K562 (cell line): ENCODE results near the gene RNF166. TPM values are rescaled to one million over a fixed set of nuclear protein-coding genes. Genes with fewer than 3 reads are reported as not detected.
A peak's percentile ranks its signal among the peaks of the same experiment; 100 is the strongest.

Experiments
- DACH1 ChIP-seq: fragments of 450-650 bp; IDR thresholded peaks from 2 replicates; pipeline ENCODE4 v1.6.1; 2018; ENCODE audit not compliant: partially characterized antibody
- GATAD2A ChIP-seq: fragments of 450-650 bp; IDR thresholded peaks from 2 replicates; pipeline ENCODE4 v1.6.1; 2017
- KDM4B ChIP-seq, 2 experiments: fragments of 450-650 bp in 1 of 2; sonication (generic) in 1 of 2; IDR thresholded peaks; 2 replicates each; pipeline ENCODE4 v1.6.1; 2016 to 2017; ENCODE audit warnings: borderline replicate concordance in 2 of 2, antibody characterized with exemption in 1 of 2, low read depth in 1 of 2, mild to moderate bottlenecking in 1 of 2
- NFYB ChIP-seq: IDR thresholded peaks from 2 replicates; pipeline ENCODE4 v1.6.1; 2011; ENCODE audit warnings: mild to moderate bottlenecking, moderate library complexity; ENCODE audit not compliant: insufficient read length; ENCODE audit errors: extremely low read depth
- RAD51 ChIP-seq: fragments of 450-650 bp; IDR thresholded peaks from 2 replicates; pipeline ENCODE4 v1.7.1; 2016; ENCODE audit warnings: low read depth, mild to moderate bottlenecking, borderline replicate concordance
- ZNF282 ChIP-seq: sonication (generic); formaldehyde crosslinking; IDR thresholded peaks from 2 replicates; pipeline ENCODE4 v1.8.1; 2023; ENCODE audit warnings: missing genetic modification reagents
- polyA plus RNA-seq, 8 experiments: library from polyadenylated mRNA; depleted of rRNA in 4 of 8; stranded (reverse) in 5 of 8; unstranded in 3 of 8; fragments of >200 nt; fragmentation: Nextera tagmentation in 2 of 8; fragmentation: Illumina TruSeq in 1 of 8; extraction: Ambion mirVana in 2 of 8; extraction: Trizol in 1 of 8; gene quantifications; 2 replicates each; pipeline versions ENCODE4 v1.2.1 to v1.2.3, GENCODE V29; 2011 to 2014; ENCODE audit warnings: inconsistent platforms in 1 of 8, missing spikeins in 1 of 8
- total RNA-seq, 7 experiments: library from RNA; depleted of rRNA in 6 of 7; stranded (reverse); fragments of >200 nt in 6 of 7; fragmentation: Illumina TruSeq in 2 of 7; extraction: Trizol in 2 of 7; gene quantifications; 2 replicates each; pipeline versions ENCODE4 v1.2.1 to v1.2.3, GENCODE V29; 2011 to 2021; ENCODE audit warnings: low replicate concordance in 1 of 7
- TF ChIP-seq, protein P1 (sequence below), 2 experiments: fragments of 450-650 bp; IDR thresholded peaks; 2 replicates each; pipeline ENCODE4 v1.6.1; 2016; ENCODE audit warnings: mild to moderate bottlenecking in 2 of 2, borderline replicate concordance in 1 of 2, low read depth in 1 of 2, moderate library complexity in 1 of 2
- TF ChIP-seq, protein P2 (sequence below): conservative IDR thresholded peaks from 2 replicates; pipeline ENCODE4 v1.6.1; 2011; ENCODE audit warnings: low read depth, mild to moderate bottlenecking, low read length; ENCODE audit not compliant: control insufficient read depth
- TF ChIP-seq, protein P3 (sequence below): fragments of 250-450 bp; sonication (Bioruptor Pico); IDR thresholded peaks from 2 replicates; pipeline ENCODE4 v1.8.0; 2022; ENCODE audit warnings: inconsistent platforms, mild to moderate bottlenecking, moderate library complexity, borderline replicate concordance

RNF166 gene
- total and polyA plus RNA-seq, 9 of the 15 experiments (the other 6 are each of a cell fraction or from before 2014, with no cell fraction given): 0.56 to 60.3 (median 19.5) TPM

DNA sequence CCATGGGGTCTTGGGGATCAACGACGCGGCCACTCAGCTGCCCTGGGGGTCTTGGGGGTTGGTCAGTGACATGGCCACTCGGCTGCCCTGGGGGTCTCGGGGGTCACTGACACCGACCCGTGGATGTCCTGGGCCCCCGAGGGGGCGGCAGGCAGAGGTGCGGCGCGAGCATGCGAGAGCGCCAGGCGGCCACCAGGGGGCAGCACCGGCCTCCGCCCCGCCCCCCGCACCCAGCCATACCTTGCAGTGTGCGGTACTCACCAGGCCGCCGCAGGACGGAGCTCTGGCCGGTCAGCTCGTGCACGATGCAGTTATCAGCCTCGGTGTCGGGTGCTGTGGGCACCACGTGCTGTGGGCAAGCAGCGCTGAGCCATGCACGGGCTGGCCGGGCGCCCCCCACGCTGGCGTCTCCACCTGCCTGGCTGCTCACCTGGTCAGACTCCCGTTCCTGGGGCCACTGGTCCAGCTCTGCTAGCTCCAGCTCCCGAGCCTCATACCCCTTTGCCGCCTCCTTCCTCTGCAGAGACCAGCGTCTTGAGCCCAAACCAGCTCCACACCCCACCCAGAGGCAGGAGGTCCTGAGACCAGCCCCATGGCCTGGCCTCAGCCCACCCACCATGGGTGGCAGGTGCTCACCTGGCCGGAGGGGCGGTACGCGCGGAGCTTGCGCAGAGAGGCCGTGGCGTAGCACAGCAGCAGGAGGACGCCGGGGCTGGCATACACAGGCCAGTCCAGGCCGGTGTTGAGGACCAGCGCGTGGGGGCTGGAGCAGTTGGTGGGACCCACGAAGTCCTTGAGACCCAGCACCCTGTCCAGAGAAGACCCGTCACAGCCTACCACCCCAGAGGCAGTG is 31.3 kb upstream of the RNF166 start (continued):
- TF ChIP-seq, protein P1, sequence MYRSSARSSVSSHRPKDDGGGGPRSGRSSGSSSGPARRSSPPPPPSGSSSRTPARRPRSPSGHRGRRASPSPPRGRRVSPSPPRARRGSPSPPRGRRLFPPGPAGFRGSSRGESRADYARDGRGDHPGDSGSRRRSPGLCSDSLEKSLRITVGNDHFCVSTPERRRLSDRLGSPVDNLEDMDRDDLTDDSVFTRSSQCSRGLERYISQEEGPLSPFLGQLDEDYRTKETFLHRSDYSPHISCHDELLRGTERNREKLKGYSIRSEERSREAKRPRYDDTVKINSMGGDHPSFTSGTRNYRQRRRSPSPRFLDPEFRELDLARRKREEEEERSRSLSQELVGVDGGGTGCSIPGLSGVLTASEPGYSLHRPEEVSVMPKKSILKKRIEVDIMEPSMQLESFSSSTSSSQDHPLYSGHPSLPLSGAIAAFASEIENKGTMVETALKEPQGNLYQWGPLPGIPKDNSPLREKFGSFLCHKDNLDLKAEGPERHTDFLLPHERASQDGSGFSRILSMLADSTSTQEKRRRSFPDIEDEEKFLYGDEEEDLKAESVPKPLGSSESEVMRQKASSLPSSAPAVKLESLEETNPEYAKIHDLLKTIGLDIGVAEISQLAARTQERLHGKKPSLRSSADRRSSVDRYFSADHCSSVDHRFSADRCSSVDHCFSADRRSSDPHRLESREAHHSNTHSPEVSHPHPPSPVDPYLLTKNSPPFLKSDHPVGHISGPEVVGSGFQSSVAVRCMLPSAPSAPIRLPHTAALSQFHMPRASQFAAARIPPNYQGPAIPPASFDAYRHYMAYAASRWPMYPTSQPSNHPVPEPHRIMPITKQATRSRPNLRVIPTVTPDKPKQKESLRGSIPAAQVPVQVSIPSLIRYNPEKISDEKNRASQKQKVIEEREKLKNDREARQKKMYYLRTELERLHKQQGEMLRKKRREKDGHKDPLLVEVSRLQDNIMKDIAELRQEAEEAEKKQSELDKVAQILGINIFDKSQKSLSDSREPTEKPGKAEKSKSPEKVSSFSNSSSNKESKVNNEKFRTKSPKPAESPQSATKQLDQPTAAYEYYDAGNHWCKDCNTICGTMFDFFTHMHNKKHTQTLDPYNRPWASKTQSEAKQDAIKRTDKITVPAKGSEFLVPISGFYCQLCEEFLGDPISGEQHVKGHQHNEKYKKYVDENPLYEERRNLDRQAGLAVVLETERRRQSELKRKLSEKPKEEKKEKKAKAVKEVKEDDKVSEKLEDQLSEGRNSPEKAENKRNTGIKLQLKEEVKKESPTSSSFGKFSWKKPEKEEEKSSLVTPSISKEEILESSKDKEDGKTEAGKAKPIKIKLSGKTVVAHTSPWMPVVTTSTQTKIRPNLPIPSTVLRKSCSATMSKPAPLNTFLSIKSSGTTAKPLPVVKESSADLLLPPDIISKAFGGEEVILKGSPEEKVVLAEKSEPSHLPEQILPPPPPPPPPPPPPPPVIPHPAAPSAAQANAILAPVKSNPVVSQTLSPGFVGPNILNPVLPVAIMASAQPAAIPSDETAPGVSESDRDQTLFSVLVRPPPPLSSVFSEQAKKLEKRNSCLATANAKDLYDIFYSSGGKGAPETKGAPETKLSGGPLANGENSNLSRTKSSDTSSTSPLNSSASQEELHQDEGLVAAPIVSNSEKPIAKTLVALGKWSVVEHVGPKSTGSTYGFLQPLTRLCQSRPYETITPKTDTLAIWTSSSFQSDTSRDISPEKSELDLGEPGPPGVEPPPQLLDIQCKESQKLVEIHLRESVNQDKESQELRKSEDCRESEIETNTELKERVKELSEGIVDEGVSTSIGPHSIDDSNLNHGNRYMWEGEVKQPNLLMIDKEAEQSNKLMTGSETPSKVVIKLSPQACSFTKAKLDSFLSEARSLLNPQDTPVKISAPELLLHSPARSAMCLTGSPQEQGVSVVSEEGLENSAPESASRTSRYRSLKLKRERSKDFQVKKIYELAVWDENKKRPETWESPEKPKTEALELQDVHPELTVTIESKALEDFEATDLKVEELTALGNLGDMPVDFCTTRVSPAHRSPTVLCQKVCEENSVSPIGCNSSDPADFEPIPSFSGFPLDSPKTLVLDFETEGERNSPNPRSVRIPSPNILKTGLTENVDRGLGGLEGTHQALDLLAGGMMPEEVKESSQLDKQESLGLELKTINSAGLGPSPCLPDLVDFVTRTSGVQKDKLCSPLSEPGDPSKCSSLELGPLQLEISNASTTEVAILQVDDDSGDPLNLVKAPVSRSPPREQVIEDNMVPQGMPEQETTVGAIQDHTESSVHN (IDR thresholded peaks at IDR 0.05; ENCODE audit: borderline replicate concordance in 1 of 2, low read depth in 1 of 2): no peak
- TF ChIP-seq, protein P2, sequence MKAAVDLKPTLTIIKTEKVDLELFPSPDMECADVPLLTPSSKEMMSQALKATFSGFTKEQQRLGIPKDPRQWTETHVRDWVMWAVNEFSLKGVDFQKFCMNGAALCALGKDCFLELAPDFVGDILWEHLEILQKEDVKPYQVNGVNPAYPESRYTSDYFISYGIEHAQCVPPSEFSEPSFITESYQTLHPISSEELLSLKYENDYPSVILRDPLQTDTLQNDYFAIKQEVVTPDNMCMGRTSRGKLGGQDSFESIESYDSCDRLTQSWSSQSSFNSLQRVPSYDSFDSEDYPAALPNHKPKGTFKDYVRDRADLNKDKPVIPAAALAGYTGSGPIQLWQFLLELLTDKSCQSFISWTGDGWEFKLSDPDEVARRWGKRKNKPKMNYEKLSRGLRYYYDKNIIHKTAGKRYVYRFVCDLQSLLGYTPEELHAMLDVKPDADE: peak; percentile 79
- TF ChIP-seq ZNF282 (CRISPR knock-in tag) (peak; percentile 86; the same call in 1 of the 2 replicates), NFYB (no peak), DACH1 (peak; percentile 9), GATAD2A (0 out of 2 replicates have a peak, but pooled peaks have one; percentile 36), KDM4B (IDR thresholded peaks at IDR 0.05; ENCODE audit: borderline replicate concordance in 2 of 2, low read depth in 1 of 2) (peak in 1 of 2 experiments; percentile 60; a peak in 1 of 4 replicates), RAD51 (peak; percentile 36; the same call in 1 of the 2 replicates)
- TF ChIP-seq, protein P3, sequence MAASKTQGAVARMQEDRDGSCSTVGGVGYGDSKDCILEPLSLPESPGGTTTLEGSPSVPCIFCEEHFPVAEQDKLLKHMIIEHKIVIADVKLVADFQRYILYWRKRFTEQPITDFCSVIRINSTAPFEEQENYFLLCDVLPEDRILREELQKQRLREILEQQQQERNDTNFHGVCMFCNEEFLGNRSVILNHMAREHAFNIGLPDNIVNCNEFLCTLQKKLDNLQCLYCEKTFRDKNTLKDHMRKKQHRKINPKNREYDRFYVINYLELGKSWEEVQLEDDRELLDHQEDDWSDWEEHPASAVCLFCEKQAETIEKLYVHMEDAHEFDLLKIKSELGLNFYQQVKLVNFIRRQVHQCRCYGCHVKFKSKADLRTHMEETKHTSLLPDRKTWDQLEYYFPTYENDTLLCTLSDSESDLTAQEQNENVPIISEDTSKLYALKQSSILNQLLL (CRISPR knock-in tag): no peak
